Activated naive CD4-positive, alpha-beta T cell treated with anti-CD3 and anti-CD28 coated beads, Interleukin-2, amount 50 U/mL, for 72 hours (primary cell): Measurements from ENCODE around the gene TACC2. TPM values are rescaled to one million over a fixed set of nuclear protein-coding genes. Genes with fewer than 3 reads are reported as not detected.

Experiments used
- ATAC-seq, 2 donors: fragments of 150-1000 bp; cut with Tn5 transposase; 2 replicates each; pipeline ENCODE4 v1.10.0; 2021; ENCODE audit warnings: mild to moderate bottlenecking in 2 of 2, moderate library complexity in 2 of 2
- DNase-seq, 2 donors: peaks; one replicate each; pipeline ENCODE4 v3.0.0; 2021 to 2022; ENCODE audit warnings: low spot score in 2 of 2
- H3K27ac Mint-ChIP-seq, 2 donors: one replicate each; pipeline ENCODE4 v1.8.0; 2022; ENCODE audit warnings: mild to moderate bottlenecking in 2 of 2, mixed read lengths in 2 of 2
- H3K36me3 Mint-ChIP-seq, 2 donors: one replicate each; pipeline ENCODE4 v1.8.0; 2022; ENCODE audit warnings: mixed read lengths in 2 of 2
- H3K9me3 Mint-ChIP-seq, 2 donors: one replicate each; pipeline ENCODE4 v1.8.0; 2022; ENCODE audit warnings: mixed read lengths in 2 of 2
- total RNA-seq, 2 donors: library from RNA; stranded (reverse); gene quantifications; one replicate each; pipeline ENCODE4 v1.2.3, GENCODE V29; 2022

Gene TACC2
- total RNA-seq, 2 donors from 2014 or later, result not detected

GRCh38 chr10:122294511-122295450 is 305.8 kb downstream of the TACC2 start:
- DNase-seq (no peak), ATAC-seq (no peak)
- no peak overlapping the region for H3K27ac Mint-ChIP-seq
- no peaks in the 10 kb centered on the region for H3K9me3 Mint-ChIP-seq
- no peaks in the 10 kb centered on the region for H3K36me3 Mint-ChIP-seq

DNA sequence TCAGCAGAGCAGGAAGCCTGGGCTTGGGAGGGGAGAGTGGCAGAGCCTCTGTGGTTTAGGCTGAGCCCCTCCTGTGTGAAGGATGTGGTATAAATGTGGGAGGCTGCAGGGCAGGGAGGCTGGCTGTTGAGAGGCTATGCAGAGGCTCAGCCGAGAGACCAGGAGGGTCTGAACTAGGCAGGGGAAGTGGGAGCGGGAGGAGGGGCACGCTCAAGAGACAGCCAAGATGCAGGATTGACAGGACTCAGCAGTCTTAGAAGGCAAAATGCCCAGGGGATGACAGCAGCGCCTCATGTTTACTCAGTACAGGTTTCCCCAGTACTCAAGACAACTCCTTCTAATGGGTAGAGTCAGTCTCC is 306.5 kb downstream of the TACC2 start:
- Mint-ChIP-seq H3K9me3 (no peaks in the 10 kb centered on the region), H3K36me3 (no peaks in the 10 kb centered on the region), H3K27ac (no peak overlapping the region)
- ATAC-seq (no peak), DNase-seq (no peak)

DNA sequence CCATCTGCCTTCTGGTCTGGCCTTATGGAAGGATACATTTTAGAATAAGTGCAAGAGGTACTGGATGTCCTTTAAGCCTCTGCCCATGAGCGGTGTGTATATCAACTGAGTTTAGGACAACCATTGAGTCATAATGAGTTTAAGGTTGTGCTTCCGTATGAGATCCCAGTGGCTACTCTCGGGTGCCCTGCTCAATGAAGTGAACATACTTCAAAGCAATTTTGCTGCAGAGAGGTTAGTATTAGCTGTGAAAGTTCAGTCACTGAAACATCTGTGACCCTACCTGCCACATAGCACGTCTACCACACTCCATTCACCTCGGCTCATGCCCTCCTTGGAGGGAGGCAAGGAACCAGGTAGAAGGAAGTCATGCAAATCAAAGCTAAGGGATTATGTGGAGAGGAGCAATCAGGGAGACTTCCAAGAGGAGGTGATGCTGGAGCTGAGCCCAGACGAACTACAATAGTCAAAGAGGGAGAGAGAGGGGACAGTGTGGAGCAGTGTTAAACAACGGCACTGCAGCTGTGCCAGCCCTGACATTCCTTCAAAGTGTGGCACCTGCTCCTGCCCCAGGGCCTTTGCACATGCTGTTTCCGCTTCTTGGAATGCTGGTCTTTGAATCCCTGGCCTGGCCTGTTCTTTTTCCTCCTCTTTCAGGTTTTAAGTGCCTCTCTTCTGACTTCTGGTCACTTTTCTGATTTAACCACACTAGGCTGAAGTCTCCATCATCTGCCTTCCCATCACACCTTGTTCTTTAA is 307.6 kb downstream of the TACC2 start:
- no peak for DNase-seq
- Mint-ChIP-seq H3K9me3 (no peaks in the 10 kb centered on the region), H3K36me3 (no peaks in the 10 kb centered on the region), H3K27ac (no peak overlapping the region)
- ATAC-seq, result no peak

DNA sequence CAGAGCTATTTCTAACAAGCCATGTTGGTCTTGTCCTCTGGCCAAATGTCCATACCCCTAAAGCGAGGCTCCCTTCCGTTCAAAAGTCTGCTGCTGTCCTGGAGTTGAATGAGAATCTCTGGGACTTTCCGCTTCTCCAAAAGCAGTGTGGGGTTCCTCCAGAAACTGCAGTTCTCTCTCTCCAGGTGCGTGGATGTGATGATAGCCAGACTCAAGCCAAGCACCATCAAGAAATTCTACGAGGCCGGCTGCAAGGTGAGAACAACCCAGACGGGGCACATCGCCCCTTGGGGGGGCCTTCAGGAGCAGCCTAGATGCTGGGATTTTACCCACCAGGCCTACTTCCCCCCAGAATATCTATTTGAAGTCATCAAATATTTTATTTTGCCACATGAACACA is 308.6 kb downstream of the TACC2 start:
- DNase-seq (no peak), ATAC-seq (no peak)
- no peak overlapping the region for H3K27ac Mint-ChIP-seq
- no peaks in the 10 kb centered on the region for H3K9me3 Mint-ChIP-seq
- no peaks in the 10 kb centered on the region for H3K36me3 Mint-ChIP-seq

GRCh38 chr10:122298206-122298597 is 309.2 kb downstream of the TACC2 start:
- no peak overlapping the region for H3K27ac Mint-ChIP-seq
- H3K9me3 Mint-ChIP-seq, result no peaks in the 10 kb centered on the region
- H3K36me3 Mint-ChIP-seq, result no peaks in the 10 kb centered on the region

GRCh38 chr10:122298598-122299301 is 309.8 kb downstream of the TACC2 start:
- no peak overlapping the region for H3K27ac Mint-ChIP-seq
- DNase-seq, result peak in 1 of 2 donors; percentile 64
- no peaks in the 10 kb centered on the region for H3K36me3 Mint-ChIP-seq
- ATAC-seq, result peak; percentile 76 to 86
- no peaks in the 10 kb centered on the region for H3K9me3 Mint-ChIP-seq

More at GRCh38 chr10:122298206-122298597, 309.2 kb downstream of the TACC2 start:
- no peak for ATAC-seq
- DNase-seq, result no peak

- DNase-seq (no peak), ATAC-seq (no peak)
- peak overlapping the region in 1 of 2 donors; percentile 82 for H3K27ac Mint-ChIP-seq
These were observed 310.6 kb downstream of the TACC2 start for GRCh38 chr10:122299423-122300075.

DNA sequence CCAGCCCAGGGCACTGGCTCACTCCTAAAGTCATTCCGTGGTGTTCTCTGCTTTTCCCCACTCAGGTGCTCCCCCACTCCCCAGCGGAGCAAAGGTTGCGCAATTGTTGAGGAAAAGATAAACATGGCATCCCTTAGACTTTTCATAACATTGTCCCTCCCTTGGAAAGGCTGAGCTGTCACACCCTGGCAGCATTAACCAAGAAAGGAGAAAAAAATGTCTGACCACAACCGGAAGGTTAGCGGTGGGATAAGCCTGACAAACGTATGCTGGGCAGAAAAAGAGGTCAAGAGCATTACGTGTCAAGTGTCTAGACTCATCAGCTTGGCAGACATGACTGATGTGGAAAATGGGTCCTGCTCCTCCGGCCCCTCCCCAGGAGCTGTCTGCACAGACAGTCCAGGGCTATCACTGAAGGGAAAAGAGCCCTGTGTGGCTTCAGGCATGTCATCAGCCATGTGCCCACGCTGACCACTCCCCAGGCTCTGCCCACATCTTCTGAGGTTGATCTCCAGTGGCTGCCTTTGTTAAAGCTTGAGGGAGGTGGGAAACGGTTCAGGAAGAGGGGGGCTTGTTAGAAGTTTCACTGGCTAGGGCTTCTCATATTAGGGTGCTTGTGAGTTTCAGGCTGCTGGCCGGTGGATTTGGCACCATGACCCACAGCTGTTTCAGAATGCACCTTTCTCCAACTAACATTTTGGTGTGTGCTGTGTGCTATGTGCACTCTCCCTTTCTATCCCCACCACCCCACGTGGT is 312.3 kb downstream of the TACC2 start:
- ATAC-seq (peak; percentile 42 to 51), DNase-seq (no peak)
- peaks cover 0 to 10% of the 10 kb centered on the region in 2 donors for H3K36me3 Mint-ChIP-seq

More at GRCh38 chr10:122299423-122300075, 310.6 kb downstream of the TACC2 start:
- Mint-ChIP-seq H3K9me3 (no peaks in the 10 kb centered on the region), H3K36me3 (no peaks in the 10 kb centered on the region)

DNA sequence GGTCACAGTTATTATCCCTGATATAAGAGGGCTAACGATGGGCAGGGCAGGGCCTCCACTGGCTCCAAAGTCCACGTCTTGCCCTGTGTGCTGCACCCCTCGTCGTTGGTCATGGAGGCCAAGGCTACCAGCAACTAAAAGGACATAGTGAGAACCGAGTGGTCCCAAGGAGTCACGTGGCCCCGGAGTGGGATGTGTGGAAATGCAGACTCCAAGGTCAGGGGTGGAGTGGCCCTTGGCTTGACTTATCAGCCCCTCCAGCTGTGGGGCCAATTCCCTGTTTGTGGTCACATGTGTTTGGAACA is 312.8 kb downstream of the TACC2 start:
- DNase-seq, result no peak
- Mint-ChIP-seq H3K36me3 (peaks cover 0 to 12% of the 10 kb centered on the region in 2 donors), H3K27ac (no peak overlapping the region), H3K9me3 (peaks cover 0 to 10% of the 10 kb centered on the region in 2 donors)
- ATAC-seq, result no peak

More for the DNA sequence above, 312.3 kb downstream of the TACC2 start:
- H3K9me3 Mint-ChIP-seq, result peaks cover 0 to 10% of the 10 kb centered on the region in 2 donors
- H3K27ac Mint-ChIP-seq, result no peak overlapping the region

- no peak overlapping the region for H3K27ac Mint-ChIP-seq
- DNase-seq, result no peak
- ATAC-seq, result no peak
- H3K9me3 Mint-ChIP-seq, result peaks cover 0 to 10% of the 10 kb centered on the region in 2 donors
- peaks cover 0 to 12% of the 10 kb centered on the region in 2 donors for H3K36me3 Mint-ChIP-seq
These were observed 313.4 kb downstream of the TACC2 start for GRCh38 chr10:122302315-122302714.

DNA sequence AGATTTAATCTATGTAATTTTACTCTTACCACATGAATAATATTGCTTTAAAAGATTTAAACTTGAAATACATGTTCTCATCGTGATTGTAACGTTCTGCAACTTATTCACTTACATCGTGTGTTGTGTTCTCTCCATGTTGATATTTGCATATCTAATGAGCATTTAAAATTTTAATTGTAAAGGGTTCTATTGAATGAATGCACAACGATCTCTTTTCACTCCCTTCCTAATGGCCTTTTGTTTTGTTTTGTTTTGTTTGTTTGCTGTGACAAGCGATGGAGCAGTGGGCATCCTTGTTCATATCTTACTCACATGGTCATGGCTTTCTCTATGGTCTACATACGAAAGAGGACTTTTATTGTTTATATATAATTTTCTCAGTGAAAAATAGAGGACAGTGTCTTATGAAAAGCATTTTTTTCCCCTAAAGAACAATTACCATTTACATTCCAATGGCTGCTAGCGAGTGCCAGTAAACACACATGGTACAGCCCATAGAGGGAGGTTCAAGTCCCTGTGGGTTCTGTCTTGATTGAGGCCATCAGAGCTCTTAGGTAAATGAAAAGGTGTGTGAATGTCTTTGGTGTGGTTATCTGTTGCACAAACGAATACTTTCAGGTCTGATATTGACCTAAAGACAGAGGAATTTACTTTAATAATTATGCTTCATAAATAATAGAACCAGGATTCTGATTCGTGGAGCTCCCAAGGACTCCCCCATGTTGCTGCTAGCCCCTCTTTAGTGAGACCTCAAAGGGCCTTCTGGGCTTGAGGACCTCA is 314.5 kb downstream of the TACC2 start:
- no peak overlapping the region for H3K27ac Mint-ChIP-seq
- DNase-seq (no peak), ATAC-seq (no peak)
- peaks cover 0 to 12% of the 10 kb centered on the region in 2 donors for H3K36me3 Mint-ChIP-seq
- peaks cover 0 to 10% of the 10 kb centered on the region in 2 donors for H3K9me3 Mint-ChIP-seq

Other genes with a start within 250 kb of the TACC2 start
- gene ATE1, start 61.1 kb upstream of the TACC2 start, total RNA-seq, result 10 to 100 TPM in 1 of 2 donors, 1 to 10 TPM in 1; 9.0 to 18.6 TPM
- gene NSMCE4A, start 13.9 kb upstream of the TACC2 start, total RNA-seq, result 10 to 100 TPM; 36.0 to 46.8 TPM